Gastrocnemius medialis (tissue), 4 donors: ENCODE results near the gene IL36B. TPM values are rescaled to one million over a fixed set of nuclear protein-coding genes. Genes with fewer than 3 reads are reported as not detected.

Source experiments
- ATAC-seq, 2 donors: fragments of 150-250 bp; one replicate each; pipeline ENCODE4 v1.9.1; 2016
- DNase-seq, 2 donors: peaks; one replicate each; pipeline ENCODE4 v3.0.0-alpha.2; 2019
- H3K27ac ChIP-seq, 4 donors: fragments of 200-600 bp; sonication (generic); 1 replicate in 1 of 4; 2 replicates in 3 of 4; pipeline ENCODE4 v1.5.1; 2016 to 2018; ENCODE audit warnings: mild to moderate bottlenecking in 2 of 4, moderate library complexity in 1 of 4
- H3K27me3 ChIP-seq, 3 donors: fragments of 200-600 bp; sonication (generic) in 2 of 3; 1 replicate in 1 of 3; 2 replicates in 2 of 3; pipeline versions ENCODE4 v1.5.1 to v1.6.0; 2016 to 2019; ENCODE audit warnings: mild to moderate bottlenecking in 1 of 3, moderate library complexity in 1 of 3
- H3K36me3 ChIP-seq, 2 donors: fragments of 200-600 bp; sonication (generic) in 1 of 2; one replicate each; pipeline ENCODE4 v1.5.1; 2017 to 2018
- H3K4me1 ChIP-seq, 2 donors: fragments of 200-600 bp; sonication (generic) in 1 of 2; one replicate each; pipeline ENCODE4 v1.5.1; 2016 to 2017; ENCODE audit warnings: mild to moderate bottlenecking in 2 of 2
- H3K4me3 ChIP-seq, 4 donors: fragments of 200-600 bp; sonication (generic) in 3 of 4; 1 replicate in 1 of 4; 2 replicates in 3 of 4; pipeline ENCODE4 v1.5.1; 2016 to 2019; ENCODE audit warnings: mild to moderate bottlenecking in 2 of 4
- H3K9me3 ChIP-seq, 3 donors: fragments of 200-600 bp; sonication (generic) in 2 of 3; 1 replicate in 1 of 3; 2 replicates in 2 of 3; pipeline ENCODE4 v1.5.1; 2016 to 2019
- POLR2A ChIP-seq, 2 donors: fragments of 450-650 bp; IDR thresholded peaks; one replicate each; pipeline ENCODE4 v1.6.1; 2017; ENCODE audit warnings: antibody characterized with exemption in 2 of 2, mild to moderate bottlenecking in 2 of 2, moderate library complexity in 2 of 2
- in situ Hi-C, 4 donors: fragments of 200-750 bp; cut with MboI; loops; one replicate each; pipeline versions ENCODE4 v1.15.0 to v1.8.0; 2017; ENCODE audit warnings: low sequenced_read_pairs in 4 of 4
- intact Hi-C: fragments of 100-400 bp; cut with DNase I; formaldehyde crosslinking; loops from one replicate; pipeline ENCODE4 v1.15.1; 2023; ENCODE audit warnings: low total_unique reads
- total RNA-seq, 4 donors: library from RNA; depleted of rRNA; stranded (reverse); fragments of >200 nt; gene quantifications; one replicate each; pipeline versions ENCODE4 v1.1.0 to v1.2.3, GENCODE V29; 2016
- TF ChIP-seq, protein P1 (sequence below), 5 experiments: fragments of 450-650 bp in 3 of 5; fragments of 200-600 bp in 2 of 5; sonication (generic) in 2 of 5; IDR thresholded peaks in 4 of 5; conservative IDR thresholded peaks in 1 of 5; 1 replicate in 4 of 5; 2 replicates in 1 of 5; pipeline ENCODE4 v1.5.1; 2016 to 2019; ENCODE audit warnings: antibody characterized with exemption in 5 of 5, mild to moderate bottlenecking in 3 of 5, moderate library complexity in 3 of 5

IL36B gene
- total RNA-seq, 4 donors from 2014 or later: not detected

DNA sequence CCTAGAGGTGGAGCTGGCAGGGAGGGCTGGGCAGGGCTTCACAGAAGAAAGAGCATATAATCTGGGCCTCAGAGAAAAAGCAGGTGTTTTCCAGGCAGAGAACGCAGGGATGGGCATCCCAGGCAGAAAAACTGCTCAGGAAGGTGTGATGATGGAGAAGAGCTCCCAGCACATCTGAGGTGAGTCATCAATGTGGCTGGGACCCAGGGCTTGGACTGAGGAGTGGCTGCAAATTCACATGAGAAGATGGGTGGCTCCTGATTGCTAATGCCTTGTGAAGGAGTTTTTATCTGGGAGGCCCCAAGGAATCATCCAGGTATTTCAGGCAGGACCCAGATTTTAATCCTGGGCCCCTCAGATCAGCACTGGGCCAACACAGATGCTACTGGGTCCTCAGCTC is 25.3 kb upstream of the IL36B start:
- Histone ChIP-seq H3K36me3 (no peaks in the 10 kb centered on the region), H3K27ac (no peak overlapping the region), H3K9me3 (no peaks in the 10 kb centered on the region), H3K27me3 (no peaks in the 10 kb centered on the region), H3K4me3 (no peak overlapping the region), H3K4me1 (no peaks in the 10 kb centered on the region)
- intact Hi-C loops: no loop called here
- ATAC-seq (no peak), DNase-seq (no peak)
- TF ChIP-seq POLR2A (IDR thresholded peaks at IDR 0.05): no peak
- TF ChIP-seq, protein P1, sequence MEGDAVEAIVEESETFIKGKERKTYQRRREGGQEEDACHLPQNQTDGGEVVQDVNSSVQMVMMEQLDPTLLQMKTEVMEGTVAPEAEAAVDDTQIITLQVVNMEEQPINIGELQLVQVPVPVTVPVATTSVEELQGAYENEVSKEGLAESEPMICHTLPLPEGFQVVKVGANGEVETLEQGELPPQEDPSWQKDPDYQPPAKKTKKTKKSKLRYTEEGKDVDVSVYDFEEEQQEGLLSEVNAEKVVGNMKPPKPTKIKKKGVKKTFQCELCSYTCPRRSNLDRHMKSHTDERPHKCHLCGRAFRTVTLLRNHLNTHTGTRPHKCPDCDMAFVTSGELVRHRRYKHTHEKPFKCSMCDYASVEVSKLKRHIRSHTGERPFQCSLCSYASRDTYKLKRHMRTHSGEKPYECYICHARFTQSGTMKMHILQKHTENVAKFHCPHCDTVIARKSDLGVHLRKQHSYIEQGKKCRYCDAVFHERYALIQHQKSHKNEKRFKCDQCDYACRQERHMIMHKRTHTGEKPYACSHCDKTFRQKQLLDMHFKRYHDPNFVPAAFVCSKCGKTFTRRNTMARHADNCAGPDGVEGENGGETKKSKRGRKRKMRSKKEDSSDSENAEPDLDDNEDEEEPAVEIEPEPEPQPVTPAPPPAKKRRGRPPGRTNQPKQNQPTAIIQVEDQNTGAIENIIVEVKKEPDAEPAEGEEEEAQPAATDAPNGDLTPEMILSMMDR (IDR thresholded peaks at IDR 0.05 in 4 of 5, conservative IDR thresholded peaks at IDR 0.05 in 1 of 5): no peak
- in situ Hi-C loops: no loop called here

DNA sequence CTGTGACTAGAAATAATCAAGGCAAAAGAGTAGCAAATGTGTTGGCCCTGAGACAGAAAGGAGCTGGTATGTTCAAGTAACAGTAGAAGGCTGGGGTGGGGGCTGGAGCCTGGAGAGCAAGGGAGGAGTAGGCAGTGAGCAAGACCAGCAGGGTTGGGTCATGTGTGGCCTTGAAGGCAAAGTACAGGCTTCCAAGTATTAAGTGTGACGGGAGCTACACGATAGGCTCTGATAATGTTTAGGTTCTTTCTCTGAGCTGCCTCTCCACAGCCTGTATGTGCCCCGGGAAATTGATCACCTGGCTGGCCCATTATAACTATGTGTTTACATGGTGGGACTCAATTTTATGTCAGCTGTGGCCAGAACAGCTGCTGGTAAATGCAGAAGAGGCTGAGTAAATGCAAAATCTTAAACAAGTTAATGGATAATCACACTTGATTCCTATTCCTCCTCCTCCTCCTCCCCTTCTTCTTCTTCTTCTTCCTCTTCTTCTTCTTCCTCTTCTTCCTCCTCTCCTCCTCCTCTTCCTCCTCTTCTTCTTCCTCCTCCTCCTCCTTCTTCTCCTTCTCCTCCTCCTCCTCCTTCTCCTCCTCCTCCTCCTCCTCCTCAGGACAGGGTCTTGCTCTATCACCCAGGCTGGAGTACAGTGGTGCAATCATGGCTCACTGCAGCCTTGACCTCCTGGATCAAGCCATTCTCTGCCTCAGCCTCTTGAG is 24.4 kb upstream of the IL36B start:
- H3K27me3 ChIP-seq: no peaks in the 10 kb centered on the region
- no peak for TF ChIP-seq POLR2A (IDR thresholded peaks at IDR 0.05)
- TF ChIP-seq, protein P1 (IDR thresholded peaks at IDR 0.05 in 4 of 5, conservative IDR thresholded peaks at IDR 0.05 in 1 of 5): no peak
- no peaks in the 10 kb centered on the region for H3K36me3 ChIP-seq
- no peak overlapping the region for H3K27ac ChIP-seq
- H3K4me3 ChIP-seq: no peak overlapping the region
- H3K4me1 ChIP-seq: no peaks in the 10 kb centered on the region
- in situ Hi-C loops: no loop called here
- intact Hi-C loops: no loop called here
- no peaks in the 10 kb centered on the region for H3K9me3 ChIP-seq
- DNase-seq: no peak
- no peak for ATAC-seq

DNA sequence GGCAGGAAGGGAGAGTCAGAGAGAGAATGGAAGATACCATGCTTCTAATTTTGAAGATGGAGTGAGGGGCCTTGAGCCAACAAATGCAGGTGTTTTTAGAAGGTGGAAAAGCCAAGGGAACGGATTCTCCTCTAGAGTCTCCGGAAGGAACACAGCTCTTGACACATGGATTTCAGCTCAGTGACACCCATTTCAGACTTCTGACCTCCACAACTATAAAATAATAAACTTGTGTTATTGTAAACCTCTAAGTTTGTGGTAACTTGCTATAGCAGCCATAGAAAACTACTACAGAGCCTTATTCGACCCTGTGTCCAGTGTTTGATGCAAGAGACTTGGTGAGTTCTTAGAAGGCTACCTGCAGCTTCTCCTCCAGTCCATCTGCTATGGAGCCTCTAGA is 22.9 kb upstream of the IL36B start:
- H3K4me1 ChIP-seq: no peaks in the 10 kb centered on the region
- in situ Hi-C loops: no loop called here
- no peak overlapping the region for H3K27ac ChIP-seq
- no peaks in the 10 kb centered on the region for H3K27me3 ChIP-seq
- no peaks in the 10 kb centered on the region for H3K9me3 ChIP-seq
- no peak for TF ChIP-seq POLR2A (IDR thresholded peaks at IDR 0.05)
- TF ChIP-seq, protein P1 (IDR thresholded peaks at IDR 0.05 in 4 of 5, conservative IDR thresholded peaks at IDR 0.05 in 1 of 5): no peak
- ATAC-seq: no peak
- H3K36me3 ChIP-seq: no peaks in the 10 kb centered on the region
- intact Hi-C loops: no loop called here
- H3K4me3 ChIP-seq: no peak overlapping the region
- DNase-seq: no peak

DNA sequence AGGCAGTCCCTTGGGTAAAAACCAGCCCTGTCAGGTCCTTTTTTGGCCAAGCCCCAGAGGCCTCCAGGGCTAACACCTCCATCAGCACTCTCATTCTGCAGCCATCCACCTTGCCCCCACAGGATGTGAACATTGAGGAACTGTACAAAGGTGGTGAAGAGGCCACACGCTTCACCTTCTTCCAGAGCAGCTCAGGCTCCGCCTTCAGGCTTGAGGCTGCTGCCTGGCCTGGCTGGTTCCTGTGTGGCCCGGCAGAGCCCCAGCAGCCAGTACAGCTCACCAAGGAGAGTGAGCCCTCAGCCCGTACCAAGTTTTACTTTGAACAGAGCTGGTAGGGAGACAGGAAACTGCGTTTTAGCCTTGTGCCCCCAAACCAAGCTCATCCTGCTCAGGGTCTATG is 22.4 kb upstream of the IL36B start:
- no peak for DNase-seq
- H3K4me3 ChIP-seq: no peak overlapping the region
- no peaks in the 10 kb centered on the region for H3K36me3 ChIP-seq
- TF ChIP-seq, protein P1 (IDR thresholded peaks at IDR 0.05 in 4 of 5, conservative IDR thresholded peaks at IDR 0.05 in 1 of 5): no peak
- H3K27me3 ChIP-seq: no peaks in the 10 kb centered on the region
- no peaks in the 10 kb centered on the region for H3K4me1 ChIP-seq
- no peak for ATAC-seq
- intact Hi-C loops: no loop called here
- in situ Hi-C loops: no loop called here
- no peak overlapping the region for H3K27ac ChIP-seq
- H3K9me3 ChIP-seq: no peaks in the 10 kb centered on the region

DNA sequence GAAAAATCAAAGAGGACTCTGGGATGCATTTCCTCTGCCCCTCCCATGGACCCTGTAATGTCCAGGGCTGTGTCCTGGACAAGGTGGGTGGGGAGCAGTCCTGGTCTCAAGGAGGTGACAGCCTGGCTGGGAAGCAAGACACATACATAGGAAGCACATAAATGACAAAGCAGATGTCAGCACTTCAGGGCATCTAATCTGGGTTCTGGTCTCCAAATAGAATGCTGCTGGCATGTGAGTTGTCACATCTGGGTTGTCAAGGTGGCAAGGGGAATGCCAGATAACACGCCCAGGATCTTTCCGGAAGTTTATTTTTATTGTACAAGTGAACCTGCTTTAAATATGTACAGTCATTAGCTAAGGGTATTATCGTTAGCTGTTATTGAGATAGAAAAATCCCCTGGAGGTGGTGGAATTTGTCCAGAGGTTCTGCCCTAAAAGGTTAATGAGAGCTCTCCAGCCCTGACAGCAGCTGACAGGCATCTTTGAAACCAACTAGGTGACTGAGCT is 20.7 kb upstream of the IL36B start:
- intact Hi-C loops: no loop called here
- no peak for TF ChIP-seq POLR2A (IDR thresholded peaks at IDR 0.05)
- TF ChIP-seq, protein P1 (IDR thresholded peaks at IDR 0.05 in 4 of 5, conservative IDR thresholded peaks at IDR 0.05 in 1 of 5): no peak
- Histone ChIP-seq H3K4me1 (no peaks in the 10 kb centered on the region), H3K27me3 (no peaks in the 10 kb centered on the region), H3K27ac (no peak overlapping the region), H3K36me3 (no peaks in the 10 kb centered on the region), H3K4me3 (no peak overlapping the region), H3K9me3 (no peaks in the 10 kb centered on the region)
- DNase-seq: no peak
- in situ Hi-C loops: no loop called here
- no peak for ATAC-seq
